GM18868 (cell line): ENCODE results near the gene NCOA7.
"Not testable (repeated sequence)": the region's sequence is repeated elsewhere in the genome, so short reads cannot be mapped to it uniquely, and the experiment has no call there.

ENCODE experiments used
- ATAC-seq: cut with Tn5 transposase; IDR thresholded peaks from one replicate; pipeline ENCODE4 v1.9.1; 2021; ENCODE audit warnings: mild to moderate bottlenecking, moderate library complexity; ENCODE audit not compliant: unreplicated experiment

Gene NCOA7

DNA sequence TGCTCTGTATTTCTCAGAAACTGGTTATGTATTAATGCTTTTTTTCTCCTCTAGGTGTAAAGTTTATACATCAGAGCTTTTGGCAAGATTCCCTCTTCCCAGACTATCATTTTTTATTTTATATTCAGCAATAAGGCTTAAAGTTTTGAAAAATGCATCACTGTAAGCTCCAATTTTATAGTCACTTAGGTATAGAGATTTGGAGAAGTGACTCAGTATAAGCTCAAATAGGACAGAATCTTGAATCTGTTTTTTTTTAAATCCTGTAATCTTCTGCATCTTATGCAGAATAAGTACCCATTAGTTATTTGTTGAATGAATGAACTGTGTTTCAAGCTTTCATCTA lies 1.0 kb downstream of the NCOA7 start:
- no peak for ATAC-seq

DNA sequence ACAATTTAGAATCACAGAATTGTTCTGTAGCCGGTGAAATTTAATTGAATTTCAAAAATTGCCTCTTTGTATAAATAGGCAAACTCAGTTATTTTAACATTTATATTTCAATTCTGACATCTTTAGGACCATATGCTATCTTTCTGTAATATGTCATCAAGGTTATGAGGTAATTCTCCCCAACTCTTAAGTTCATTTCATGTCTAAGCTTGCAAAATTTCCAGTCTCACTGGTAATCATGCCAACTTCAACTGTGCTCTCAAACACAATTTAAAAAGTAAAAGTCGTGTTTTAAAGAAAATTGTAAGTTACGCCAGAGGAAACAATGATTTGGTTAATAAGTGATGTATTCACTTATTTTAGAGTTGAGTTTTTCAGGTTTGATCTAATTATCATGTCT lies 1.4 kb downstream of the NCOA7 start:
- ATAC-seq, result no peak

DNA sequence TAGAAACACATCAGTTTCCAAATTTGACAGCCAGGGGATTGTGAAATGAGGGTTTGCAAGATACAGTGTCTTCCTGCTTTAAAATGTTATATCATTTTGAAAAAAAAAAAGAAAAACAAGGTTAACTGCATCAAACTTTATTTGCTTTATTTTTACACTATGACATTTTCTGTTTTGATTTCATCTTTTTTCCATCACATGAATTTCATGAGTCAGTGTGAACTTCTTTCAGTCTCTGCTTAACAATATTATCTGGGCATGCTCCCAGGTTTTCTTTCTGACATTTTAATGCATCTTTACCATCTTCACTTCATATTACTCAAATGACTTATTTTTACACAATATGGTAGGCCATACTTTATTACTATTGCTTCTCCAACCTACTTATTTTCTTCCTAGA lies 1.9 kb downstream of the NCOA7 start:
- no peak for ATAC-seq

- no peak for ATAC-seq
These were observed 2.5 kb downstream of the NCOA7 start for GRCh38 chr6:125793280-125793679.

DNA sequence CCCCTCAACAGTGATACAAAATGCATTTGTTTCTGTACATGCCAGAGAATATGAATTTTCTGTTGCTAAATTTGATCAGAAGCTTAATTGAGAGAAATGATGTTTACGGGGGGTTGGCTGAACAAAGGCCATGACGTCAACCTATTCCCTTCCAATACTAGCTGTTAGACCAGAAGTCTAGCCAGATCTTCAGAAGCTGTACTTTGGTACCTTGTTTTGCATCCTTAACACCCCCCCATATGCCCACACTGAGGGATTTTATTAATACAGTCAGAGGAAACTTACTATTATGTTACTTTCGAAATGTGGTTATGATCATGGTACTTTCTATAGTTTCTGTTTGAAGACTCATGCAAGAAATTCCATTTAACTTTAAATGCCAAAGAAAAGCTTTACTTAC lies 3.1 kb downstream of the NCOA7 start:
- peak; percentile 12 for ATAC-seq

- no peak for ATAC-seq
These were observed 3.8 kb downstream of the NCOA7 start for GRCh38 chr6:125794342-125795137.

GRCh38 chr6:125795301-125795700 lies 4.5 kb downstream of the NCOA7 start:
- ATAC-seq, result no peak

GRCh38 chr6:125797120-125797885 lies 6.5 kb downstream of the NCOA7 start:
- no peak for ATAC-seq

- ATAC-seq, result no peak
These were observed 7.2 kb downstream of the NCOA7 start for GRCh38 chr6:125797886-125798444.

DNA sequence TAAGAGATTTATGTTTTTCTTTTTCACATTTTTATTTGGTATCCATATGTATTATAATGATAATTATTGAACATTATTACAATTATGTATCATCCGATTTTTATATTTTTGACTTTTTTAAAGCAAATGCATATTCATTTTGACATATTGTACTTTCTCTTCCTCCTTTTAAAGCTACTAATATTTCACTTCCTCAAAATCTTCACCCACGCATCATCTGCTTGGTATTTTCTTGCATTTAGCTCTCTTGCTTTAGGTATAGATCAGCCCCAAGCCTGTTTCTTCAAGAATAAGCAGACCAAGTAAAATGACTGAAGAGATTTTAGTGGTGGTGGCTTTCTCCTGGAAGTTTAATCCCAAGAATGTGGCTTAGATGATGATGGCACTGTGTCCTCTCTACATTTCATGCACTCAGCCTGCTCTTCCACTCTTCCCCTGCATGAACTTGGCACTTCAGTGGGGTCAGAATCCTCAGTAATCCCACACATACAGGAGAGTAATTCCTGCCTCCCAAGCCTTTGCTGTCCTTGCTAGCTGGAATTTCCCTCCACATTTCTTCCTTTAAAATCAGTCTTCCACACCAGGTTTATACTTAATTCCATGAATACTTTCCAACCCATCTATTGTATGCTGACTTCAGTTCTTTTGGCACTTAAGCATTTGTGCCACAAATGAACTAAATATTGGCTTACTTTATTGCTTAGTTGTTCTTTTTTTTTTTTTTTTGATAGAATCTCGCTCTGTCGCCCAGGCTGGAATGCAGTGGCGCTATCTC lies 8.2 kb downstream of the NCOA7 start:
- peak; percentile 80 for ATAC-seq

DNA sequence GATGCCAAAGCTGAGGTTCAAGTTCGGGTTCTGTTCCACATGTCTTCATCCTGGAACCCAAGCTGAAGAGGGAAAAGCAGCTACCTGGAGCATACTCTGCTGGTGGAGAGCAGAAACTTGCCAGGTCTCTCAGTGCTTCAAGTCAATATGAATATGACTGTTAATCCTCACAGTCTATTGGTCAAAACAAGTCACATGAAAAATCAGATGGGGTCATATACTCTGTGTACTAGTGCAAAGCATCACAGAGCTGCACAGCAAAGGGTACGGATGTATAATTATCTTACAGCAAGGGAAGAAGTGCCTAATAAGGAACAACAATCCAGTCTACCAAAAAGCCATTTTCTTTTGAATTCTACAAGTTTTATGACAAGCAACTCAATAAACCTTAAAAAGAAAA lies 11.6 kb downstream of the NCOA7 start:
- ATAC-seq, result no peak

- peak; percentile 22 for ATAC-seq
These were observed 12.2 kb downstream of the NCOA7 start for GRCh38 chr6:125802943-125803377.

DNA sequence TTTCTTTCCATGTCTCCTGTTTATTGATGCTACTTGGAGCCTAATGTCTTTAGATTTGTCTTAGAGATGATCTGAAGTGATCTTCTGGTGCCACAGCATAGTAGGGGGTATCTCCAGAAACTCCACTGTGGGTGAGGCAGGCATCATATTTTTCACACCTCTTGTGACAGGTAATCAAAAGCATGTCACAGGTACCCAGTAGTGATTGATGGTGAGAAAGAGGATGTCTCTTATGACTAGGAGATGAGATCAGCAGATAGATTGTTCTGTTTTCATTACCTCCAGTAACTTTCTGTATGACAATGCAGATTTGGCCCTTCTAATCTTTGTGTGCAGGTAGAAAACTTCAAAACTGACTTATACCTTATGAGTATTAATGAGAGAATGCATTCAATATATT lies 13.5 kb downstream of the NCOA7 start:
- ATAC-seq, result peak; percentile 68

GRCh38 chr6:125804866-125805425 lies 14.2 kb downstream of the NCOA7 start:
- not testable (repeated sequence) for ATAC-seq

- ATAC-seq, result no peak
These were observed 16.1 kb downstream of the NCOA7 start for GRCh38 chr6:125806813-125807212.

DNA sequence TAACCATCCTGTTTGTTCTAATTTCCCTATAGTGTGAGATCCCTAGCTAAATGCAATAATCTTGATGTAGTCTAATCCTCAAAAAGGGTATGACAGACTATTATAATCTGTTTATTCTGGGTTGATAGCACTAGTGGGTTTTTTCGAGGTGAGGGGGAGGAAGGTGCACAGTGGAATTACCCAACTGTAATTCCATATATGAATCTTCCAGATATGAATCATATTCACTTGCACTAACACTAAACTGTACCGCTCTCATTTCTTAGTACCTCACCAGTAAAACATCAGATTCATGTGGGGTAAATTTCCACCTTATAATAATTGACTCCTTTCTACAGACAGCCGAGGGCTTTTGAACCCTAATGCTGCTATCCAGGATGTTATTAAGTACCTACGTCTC lies 16.5 kb downstream of the NCOA7 start:
- peak; percentile 52 for ATAC-seq

DNA sequence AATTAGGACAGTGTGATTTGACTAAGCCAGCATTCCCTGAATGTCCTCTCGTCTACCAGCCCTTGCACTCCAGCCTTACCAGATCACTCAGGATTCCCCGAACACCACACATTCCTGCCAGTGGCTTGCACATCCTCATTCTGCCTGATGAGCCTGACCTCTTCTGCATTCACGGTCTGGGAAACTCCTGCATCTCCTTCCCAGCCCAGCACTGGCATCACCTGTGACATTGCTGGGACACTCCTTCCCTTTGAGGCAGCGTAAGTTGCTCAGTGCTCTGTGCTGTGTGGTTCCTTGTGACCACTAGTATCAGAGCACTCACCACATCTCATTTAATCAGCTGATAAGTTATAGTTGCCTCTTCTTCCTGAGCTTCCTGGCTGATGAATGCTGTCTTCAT lies 17.3 kb downstream of the NCOA7 start:
- no peak for ATAC-seq

GRCh38 chr6:125808591-125808990 lies 17.8 kb downstream of the NCOA7 start:
- ATAC-seq, result no peak

- no peak for ATAC-seq
These were observed 18.9 kb downstream of the NCOA7 start for GRCh38 chr6:125809570-125810170.

DNA sequence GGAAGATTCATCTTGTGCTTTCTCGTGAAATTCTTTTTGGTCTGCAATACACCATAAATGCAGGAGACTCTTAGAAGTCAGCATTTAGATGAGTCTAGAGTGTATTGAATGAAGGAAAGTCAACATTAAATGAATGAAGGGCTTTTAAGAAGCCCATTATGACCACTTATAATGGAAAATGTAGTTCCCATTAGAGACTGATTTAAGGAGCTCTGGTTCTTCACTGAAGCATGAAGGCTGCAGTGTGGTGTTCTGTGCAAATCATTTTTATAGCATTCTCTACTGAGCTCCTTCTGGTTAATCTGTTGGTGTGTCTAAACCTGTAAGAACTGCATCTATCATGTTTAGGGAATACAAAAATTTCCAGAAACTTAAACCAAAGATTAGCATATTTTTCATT lies 19.7 kb downstream of the NCOA7 start:
- no peak for ATAC-seq

DNA sequence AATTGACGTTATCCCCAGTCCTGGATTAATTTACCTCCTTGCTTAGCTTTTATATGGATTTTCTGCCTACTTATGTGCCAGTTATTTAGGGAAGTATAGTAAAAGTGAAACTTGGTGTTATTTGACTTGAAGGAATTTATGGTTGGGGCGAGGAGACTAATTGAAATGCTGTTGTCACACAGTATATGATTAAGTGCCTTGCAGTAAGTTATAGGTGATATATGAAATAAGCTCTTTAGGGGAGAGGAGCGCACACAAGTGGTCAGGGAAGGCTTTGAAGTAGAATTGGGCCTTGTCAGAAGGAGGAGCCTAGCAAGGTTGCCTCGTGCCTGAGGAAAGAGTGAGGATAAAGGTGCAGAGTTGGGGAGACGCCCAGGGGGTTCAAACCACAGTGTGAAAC lies 20.5 kb downstream of the NCOA7 start:
- ATAC-seq, result no peak
